Smooth muscle cell (in vitro differentiated cells): ENCODE data around the gene SLC40A1. TPM values are rescaled to one million over a fixed set of nuclear protein-coding genes. Genes with fewer than 3 reads are reported as not detected.

Experiments
- DNase-seq: peaks from one replicate; lab custom pipeline; 2025; ENCODE audit not compliant: unreplicated experiment; lab: John Stamatoyannopoulos, UW
- H2AFZ ChIP-seq: fragments of 200-600 bp; sonication (generic); 2 replicates; pipeline ENCODE4 v1.6.0; 2016; ENCODE audit warnings: antibody characterized with exemption, low read depth, mild to moderate bottlenecking
- H3F3A ChIP-seq: fragments of 200-600 bp; sonication (generic); 2 replicates; pipeline ENCODE4 v1.6.0; 2017; ENCODE audit warnings: antibody characterized with exemption, low read depth
- H3K27ac ChIP-seq: fragments of 200-600 bp; sonication (generic); 2 replicates; pipeline ENCODE4 v1.5.1; 2016; ENCODE audit warnings: low read depth, mild to moderate bottlenecking
- H3K27me3 ChIP-seq: fragments of 200-600 bp; sonication (generic); 2 replicates; pipeline ENCODE4 v1.6.1; 2016; ENCODE audit warnings: low read depth, mild to moderate bottlenecking
- H3K36me3 ChIP-seq: fragments of 200-600 bp; sonication (generic); 2 replicates; pipeline ENCODE4 v1.5.1; 2016; ENCODE audit warnings: low read depth
- H3K4me1 ChIP-seq: fragments of 200-600 bp; sonication (generic); 2 replicates; pipeline ENCODE4 v1.5.1; 2016; ENCODE audit warnings: low read depth
- H3K4me2 ChIP-seq: fragments of 200-600 bp; sonication (generic); 2 replicates; pipeline ENCODE4 v1.6.0; 2016; ENCODE audit warnings: mild to moderate bottlenecking
- H3K4me3 ChIP-seq: fragments of 200-600 bp; sonication (generic); 2 replicates; pipeline ENCODE4 v1.5.1; 2016; ENCODE audit warnings: mild to moderate bottlenecking
- H3K79me2 ChIP-seq: fragments of 200-600 bp; sonication (generic); 2 replicates; pipeline ENCODE4 v1.6.0; 2016; ENCODE audit warnings: low read depth, mild to moderate bottlenecking
- H3K9ac ChIP-seq: fragments of 200-600 bp; sonication (generic); 2 replicates; pipeline ENCODE4 v1.6.0; 2016; ENCODE audit warnings: low read depth
- H3K9me3 ChIP-seq: fragments of 200-600 bp; sonication (generic); replicated peaks from 2 replicates; pipeline ENCODE4 v1.5.1; 2016; ENCODE audit warnings: low read depth
- H4K20me1 ChIP-seq: fragments of 200-600 bp; sonication (generic); 2 replicates; pipeline ENCODE4 v1.6.0; 2016; ENCODE audit warnings: low read depth
- CTCF ChIP-seq: fragments of 200-600 bp; sonication (generic); IDR thresholded peaks from 2 replicates; pipeline ENCODE4 v1.5.1; 2017; ENCODE audit warnings: borderline replicate concordance, mild to moderate bottlenecking, antibody characterized with exemption; ENCODE audit not compliant: insufficient read depth, poor library complexity, severe bottlenecking
- WGBS: methylation state at CpG from one replicate; pipeline ENCODE4 v1.1.7; 2016; ENCODE audit warnings: low lambda C conversion rate; 5-methylcytosine and 5-hydroxymethylcytosine counted together
- polyA plus RNA-seq: library from polyadenylated mRNA; unstranded; fragments of >200 nt; fragmentation: Nextera tagmentation; extraction: Ambion mirVana; gene quantifications from 2 replicates; pipeline ENCODE4 v1.2.1, GENCODE V29; 2016
- total RNA-seq: library from RNA; depleted of rRNA; stranded (reverse); fragments of >200 nt; gene quantifications from 2 replicates; pipeline ENCODE4 v1.2.3, GENCODE V29; 2014

The SLC40A1 gene
- total and polyA plus RNA-seq, 2 experiments from 2014 or later, result 8.7 to 10.5 TPM

GRCh38 chr2:189514104-189514503, 66.5 kb downstream of the SLC40A1 start:
- H3K9ac ChIP-seq, result no peak overlapping the region
- TF ChIP-seq CTCF, result no peak
- no peaks in the 10 kb centered on the region for H3K36me3 ChIP-seq
- no peaks in the 10 kb centered on the region for H3K79me2 ChIP-seq
- no peaks in the 10 kb centered on the region for H3K27me3 ChIP-seq
- H3F3A ChIP-seq, result no peaks in the 10 kb centered on the region
- no peak overlapping the region for H2AFZ ChIP-seq
- no peaks in the 10 kb centered on the region for H3K4me1 ChIP-seq
- no peaks in the 10 kb centered on the region for H3K9me3 ChIP-seq
- DNase-seq, result no peak
- no peak overlapping the region for H3K4me2 ChIP-seq
- 99% methylated on average over 3 of the region's 3 CpGs for WGBS
- no peaks in the 10 kb centered on the region for H4K20me1 ChIP-seq
- no peak overlapping the region for H3K4me3 ChIP-seq
- H3K27ac ChIP-seq, result no peak overlapping the region

- Histone ChIP-seq H3K9ac (no peak overlapping the region), H3K4me3 (no peak overlapping the region), H3K79me2 (no peaks in the 10 kb centered on the region), H3K4me2 (no peak overlapping the region), H3K27ac (no peak overlapping the region), H3K36me3 (no peaks in the 10 kb centered on the region), H4K20me1 (no peaks in the 10 kb centered on the region), H3K27me3 (no peaks in the 10 kb centered on the region), H3K4me1 (no peaks in the 10 kb centered on the region), H3K9me3 (no peaks in the 10 kb centered on the region), H2AFZ (no peak overlapping the region), H3F3A (no peaks in the 10 kb centered on the region)
- TF ChIP-seq CTCF, result no peak
- no peak for DNase-seq
- 96% methylated on average over 3 of the region's 3 CpGs for WGBS
Measured at GRCh38 chr2:189512879-189513278, 67.7 kb downstream of the SLC40A1 start.

- no peak for TF ChIP-seq CTCF
- no peak overlapping the region for H3K27ac ChIP-seq
- H2AFZ ChIP-seq, result no peak overlapping the region
- H3K79me2 ChIP-seq, result no peaks in the 10 kb centered on the region
- H3K36me3 ChIP-seq, result no peaks in the 10 kb centered on the region
- H3K9me3 ChIP-seq, result no peaks in the 10 kb centered on the region
- H3K27me3 ChIP-seq, result no peaks in the 10 kb centered on the region
- H4K20me1 ChIP-seq, result no peaks in the 10 kb centered on the region
- no peaks in the 10 kb centered on the region for H3F3A ChIP-seq
- H3K4me2 ChIP-seq, result no peak overlapping the region
- no peak for DNase-seq
- H3K9ac ChIP-seq, result no peak overlapping the region
- no peak overlapping the region for H3K4me3 ChIP-seq
- H3K4me1 ChIP-seq, result no peaks in the 10 kb centered on the region
Measured at GRCh38 chr2:189511960-189512319, 68.6 kb downstream of the SLC40A1 start.

- Histone ChIP-seq H3K27me3 (no peaks in the 10 kb centered on the region), H4K20me1 (no peaks in the 10 kb centered on the region), H3K79me2 (no peaks in the 10 kb centered on the region), H3K4me1 (no peaks in the 10 kb centered on the region), H3K4me3 (no peak overlapping the region), H3K36me3 (no peaks in the 10 kb centered on the region), H3K9ac (no peak overlapping the region), H3K9me3 (no peaks in the 10 kb centered on the region), H3K27ac (no peak overlapping the region), H3K4me2 (no peak overlapping the region), H3F3A (no peaks in the 10 kb centered on the region), H2AFZ (no peak overlapping the region)
- no peak for DNase-seq
- 96% methylated on average over 2 of the region's 2 CpGs for WGBS
- no peak for TF ChIP-seq CTCF
Measured at GRCh38 chr2:189511210-189511959, 69.2 kb downstream of the SLC40A1 start.
